Stimulated activated CD4-positive, alpha-beta T cell treated with anti-CD3 and anti-CD28 coated beads, Interleukin-12 subunit alpha, Interleukin-12 subunit beta, amount 100 ng/mL, for 48 hours (primary cell): ENCODE data around the gene MAPKAPK2.

ENCODE experiments used
- DNase-seq, 3 donors: peaks; one replicate each; pipeline ENCODE4 v3.0.0-alpha.2; 2020; ENCODE audit warnings: low read depth in 2 of 3, low spot score in 1 of 3

MAPKAPK2 gene

DNA sequence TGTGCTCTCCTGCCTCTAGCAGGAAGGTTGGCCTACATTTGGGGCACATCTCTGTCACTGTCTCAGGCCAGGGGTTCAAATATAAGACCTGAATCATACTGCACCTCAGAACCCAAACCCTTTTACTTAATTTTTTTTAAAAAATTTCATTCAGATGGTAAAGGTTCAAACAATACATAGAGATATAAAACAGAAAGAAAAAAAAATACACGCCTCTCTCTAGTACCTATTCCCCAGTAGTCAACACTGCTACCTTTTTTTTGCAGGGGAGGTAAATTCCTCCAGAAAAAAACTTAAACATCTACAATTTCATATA, 32.9 kb downstream of the MAPKAPK2 start:
- no peak for DNase-seq

DNA sequence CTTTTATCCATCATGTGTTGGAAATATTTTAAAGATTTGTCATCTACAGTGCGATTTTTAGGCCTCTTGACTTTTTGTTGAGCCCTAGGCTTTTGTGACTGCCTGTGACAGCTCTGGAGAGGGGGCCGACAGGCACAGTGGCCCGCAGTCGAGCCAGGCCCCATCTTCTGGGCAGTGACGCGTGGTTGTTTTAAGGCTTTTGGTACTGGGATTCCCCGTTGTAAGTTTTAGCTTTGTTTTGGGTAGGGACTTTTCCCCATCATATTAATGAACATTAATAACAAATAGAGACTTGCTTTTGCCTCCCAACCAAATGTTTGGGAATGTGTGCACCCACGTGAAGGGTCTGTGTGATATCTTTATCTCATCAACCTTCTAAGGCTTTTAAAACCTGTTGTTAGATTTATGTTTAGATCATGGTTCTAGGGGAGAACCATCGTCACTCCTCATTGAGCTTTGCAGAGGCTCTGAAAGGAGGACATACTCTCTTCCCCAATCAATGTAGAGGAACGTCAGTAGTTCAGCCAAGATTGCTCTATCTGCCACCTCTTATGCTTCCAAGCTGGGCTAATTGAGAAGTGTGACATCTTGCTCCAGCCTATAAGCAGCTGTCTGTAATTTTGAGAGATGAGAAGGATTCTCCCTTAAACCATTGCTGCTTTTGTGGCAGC, 34.6 kb downstream of the MAPKAPK2 start:
- DNase-seq = no peak

DNA sequence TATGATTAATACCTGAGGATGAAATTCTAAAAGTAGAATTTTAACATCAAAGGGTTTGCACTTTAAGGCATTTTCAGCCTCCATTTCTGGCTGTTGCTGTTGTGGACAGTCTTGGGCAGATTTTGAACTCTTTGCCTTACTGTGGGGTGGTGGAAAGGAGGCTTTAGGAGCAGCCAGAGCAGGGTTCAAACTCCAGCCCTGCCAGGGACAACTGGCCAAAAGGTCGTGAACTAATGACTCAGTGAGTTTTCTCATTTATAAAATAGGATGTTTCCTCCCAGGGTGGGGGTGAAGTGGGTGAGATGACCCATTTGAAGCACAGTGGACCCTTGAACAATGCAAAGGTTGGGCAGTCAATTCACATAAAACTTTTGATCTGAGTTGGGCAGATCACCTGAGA, 36.7 kb downstream of the MAPKAPK2 start:
- no peak for DNase-seq

DNA sequence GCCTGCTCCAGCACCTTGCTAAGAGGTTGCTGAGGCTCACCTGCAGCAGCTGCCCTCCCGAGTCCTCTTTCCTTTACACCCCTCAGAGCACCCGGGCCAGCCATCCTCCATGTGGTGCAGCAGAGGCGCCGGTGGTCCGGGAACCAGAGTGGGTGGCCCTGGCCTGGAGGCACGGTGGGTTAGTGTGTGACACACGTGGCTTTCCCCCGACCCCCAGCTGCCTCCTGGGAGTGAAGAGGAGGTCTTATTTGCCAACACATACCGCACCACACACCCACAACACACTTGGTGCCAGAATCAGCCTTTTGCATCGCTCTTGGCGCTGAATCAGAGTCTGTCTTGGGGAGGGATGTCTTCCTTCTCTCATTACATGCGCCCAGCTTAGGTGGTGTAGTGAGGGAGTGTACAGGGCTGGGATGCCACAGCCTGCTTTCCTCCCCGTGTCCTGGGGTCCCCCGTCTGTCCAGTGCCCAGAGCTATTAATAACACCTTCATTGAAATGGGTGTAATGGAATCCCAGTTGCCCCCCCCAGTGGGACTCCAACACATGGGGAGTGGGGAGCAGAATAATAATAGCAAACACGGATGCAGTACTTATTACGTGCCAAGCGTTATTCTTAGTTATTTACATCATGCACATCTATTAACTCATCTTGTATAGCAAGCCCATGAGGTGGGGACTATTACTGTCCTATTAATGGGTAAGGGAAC, 38.2 kb downstream of the MAPKAPK2 start:
- DNase-seq = no peak

DNA sequence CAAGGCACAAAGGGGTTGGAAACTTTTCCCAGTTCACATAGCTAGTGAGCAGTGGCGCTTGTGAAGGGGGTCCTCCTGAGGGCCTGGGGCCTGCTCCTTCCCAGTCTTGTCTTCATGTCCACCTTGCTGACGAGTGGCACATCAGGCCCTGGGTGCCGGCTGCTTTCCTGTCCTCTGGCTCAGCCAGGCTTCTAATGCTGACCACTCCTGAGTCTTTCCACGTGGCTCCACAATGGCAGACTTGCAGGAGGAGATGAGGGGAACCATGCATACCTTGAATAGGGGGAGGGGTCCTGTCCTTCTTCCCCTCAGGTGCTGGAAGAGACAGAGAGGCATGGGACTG, 38.7 kb downstream of the MAPKAPK2 start:
- no peak for DNase-seq

DNA sequence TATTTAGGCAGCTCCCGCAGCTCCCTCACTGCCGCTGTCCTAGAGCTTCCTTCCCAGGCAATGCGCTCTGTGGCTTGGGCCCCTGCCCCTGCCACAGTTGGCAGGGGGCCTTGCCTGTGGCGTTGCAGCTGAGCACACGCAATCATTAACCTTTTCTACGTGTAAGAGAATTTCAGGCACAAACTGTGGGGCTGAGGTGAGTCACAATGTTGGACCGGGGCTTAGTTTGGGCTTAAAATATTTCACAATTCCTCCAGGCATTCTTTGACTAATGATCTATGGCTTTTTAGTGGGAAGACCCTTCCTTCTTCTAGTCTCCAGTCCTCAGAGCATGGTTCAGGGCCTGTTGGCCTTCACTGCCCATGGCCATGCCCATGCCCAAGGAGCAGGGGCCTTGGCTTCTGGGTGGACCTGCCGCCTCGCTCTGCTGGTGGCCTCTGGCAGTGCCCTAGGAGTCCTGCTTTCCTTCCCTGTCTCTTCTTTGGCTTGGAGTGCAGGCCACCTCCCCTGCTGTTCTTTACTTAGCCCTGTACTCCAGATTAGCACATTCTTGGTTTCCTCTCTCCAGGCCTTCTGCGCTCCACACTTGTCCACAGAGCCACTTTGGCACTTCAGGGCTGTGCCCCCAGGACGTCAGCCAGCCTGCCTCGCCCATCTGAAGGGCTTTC, 39.2 kb downstream of the MAPKAPK2 start:
- DNase-seq = no peak

DNA sequence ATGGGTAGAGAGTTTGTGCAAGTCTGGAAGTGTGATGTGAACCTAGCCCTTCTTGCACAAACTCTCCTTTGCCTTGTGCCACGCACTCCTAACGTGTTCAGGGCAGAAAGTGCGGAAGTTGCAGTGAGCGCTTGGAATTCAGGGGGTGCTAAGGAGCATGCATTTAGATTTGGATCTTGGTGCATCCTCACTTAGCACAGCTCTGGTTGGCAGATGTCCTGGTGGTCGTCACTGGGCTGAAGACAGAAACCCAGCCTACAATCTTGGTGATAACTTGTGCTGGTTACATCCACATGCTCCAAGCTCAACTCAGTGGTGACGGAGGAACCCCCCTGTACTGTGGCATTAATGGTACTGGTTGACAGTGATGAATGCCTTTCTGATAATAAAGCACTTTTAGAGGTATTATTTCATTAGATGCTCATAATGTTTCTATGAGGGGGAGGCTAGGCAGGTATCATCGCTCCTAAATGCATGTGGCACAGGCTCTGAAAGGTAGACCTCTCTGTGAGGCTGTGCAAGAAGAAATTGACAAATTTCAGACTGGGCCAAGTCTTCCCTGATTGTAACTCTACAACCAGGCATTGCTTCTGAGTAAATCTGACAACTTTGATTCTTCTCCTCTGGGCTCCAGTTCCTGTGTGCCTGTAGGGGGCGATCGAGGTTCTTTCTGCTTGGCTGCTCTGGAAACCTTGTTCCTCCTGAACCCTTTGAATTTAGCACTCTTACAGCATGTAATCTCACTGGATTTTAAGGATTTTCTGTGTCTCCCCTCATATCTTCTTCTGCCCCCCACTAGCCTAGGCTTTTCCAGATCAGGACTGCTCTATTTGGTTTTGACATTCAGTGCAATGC, 40.6 kb downstream of the MAPKAPK2 start:
- DNase-seq = peak; percentile 25 to 65 (median 53)

DNA sequence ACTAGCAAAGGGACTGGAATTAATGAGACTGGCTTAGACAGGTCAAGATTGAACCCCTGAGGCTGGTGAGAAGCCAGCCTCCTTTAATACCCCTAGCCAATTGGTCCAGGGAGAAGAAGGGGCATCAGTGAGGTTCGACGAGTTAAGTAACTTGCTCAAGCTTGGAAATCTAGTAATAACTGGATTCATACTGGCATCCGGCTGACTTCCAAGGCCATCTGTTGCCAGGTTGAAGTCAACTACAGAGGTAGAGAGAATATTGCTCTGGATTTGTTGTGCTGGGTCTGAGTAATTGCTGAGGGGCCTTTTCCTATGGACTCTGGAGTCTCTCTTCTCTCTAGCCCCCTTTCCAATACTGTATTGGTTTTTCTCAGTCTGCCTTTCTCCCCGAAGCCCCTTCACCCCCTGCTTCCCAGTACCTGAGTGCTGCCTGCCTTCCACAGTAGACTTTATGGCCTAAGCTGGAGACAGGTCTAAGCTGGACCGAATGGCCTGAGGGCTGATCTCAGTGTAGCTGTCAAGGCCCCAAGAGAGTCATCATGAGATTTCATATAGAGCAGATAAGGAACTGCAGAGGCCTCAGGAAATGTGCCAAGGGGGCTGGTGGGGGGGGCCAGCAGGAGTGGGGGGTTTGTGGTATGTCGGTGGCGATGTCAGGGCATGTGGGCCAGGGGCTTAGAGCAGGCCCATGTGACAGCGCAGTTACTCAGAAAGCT, 43.4 kb downstream of the MAPKAPK2 start:
- DNase-seq = no peak

DNA sequence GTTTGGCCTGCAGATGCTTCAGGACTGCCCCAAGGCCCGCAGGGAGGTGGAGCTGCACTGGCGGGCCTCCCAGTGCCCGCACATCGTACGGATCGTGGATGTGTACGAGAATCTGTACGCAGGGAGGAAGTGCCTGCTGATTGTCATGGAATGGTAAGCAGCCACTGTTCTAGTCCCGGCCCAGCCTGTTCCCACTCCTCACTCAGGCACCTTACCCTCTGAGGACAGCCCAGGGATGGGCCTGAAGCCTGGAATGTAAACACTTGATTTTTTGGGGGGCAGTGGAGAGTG, 43.9 kb downstream of the MAPKAPK2 start:
- no peak for DNase-seq

DNA sequence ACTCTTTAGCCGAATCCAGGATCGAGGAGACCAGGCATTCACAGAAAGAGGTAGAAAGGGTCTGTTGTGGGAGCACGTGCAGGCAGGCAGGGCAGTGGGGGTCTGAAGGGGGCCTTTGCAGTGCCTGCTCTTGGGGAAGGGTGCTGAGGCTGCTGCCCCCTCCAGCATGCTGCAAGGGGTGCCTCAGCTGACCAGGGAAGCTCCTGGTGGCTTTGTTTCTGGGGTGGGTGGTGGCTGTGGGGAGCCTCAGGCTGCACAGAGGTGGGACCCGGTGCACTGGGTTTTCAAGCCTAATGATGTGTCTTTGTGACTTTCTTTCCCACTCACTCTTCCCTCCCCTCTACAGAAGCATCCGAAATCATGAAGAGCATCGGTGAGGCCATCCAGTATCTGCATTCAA, 44.3 kb downstream of the MAPKAPK2 start:
- no peak for DNase-seq

DNA sequence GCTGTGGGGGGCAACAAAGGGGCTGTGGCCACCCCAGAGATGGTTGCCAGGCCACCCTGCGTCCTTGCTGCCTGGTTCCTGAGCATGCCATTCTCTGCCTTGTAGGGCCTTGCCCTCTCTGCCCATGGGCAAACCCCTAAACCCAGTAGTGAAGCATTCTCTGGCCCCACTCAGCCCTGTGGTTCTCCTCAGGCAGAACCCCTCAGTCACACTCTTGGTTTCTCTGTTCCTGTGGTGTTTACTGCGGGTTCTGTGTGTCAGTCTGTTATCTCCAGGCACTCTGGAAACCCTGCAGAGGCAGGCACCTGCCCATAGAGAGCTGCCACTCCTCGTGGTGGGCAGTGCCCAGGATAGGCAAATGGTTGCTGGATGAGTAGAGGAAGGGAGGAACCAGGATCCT, 44.8 kb downstream of the MAPKAPK2 start:
- no peak for DNase-seq

DNA sequence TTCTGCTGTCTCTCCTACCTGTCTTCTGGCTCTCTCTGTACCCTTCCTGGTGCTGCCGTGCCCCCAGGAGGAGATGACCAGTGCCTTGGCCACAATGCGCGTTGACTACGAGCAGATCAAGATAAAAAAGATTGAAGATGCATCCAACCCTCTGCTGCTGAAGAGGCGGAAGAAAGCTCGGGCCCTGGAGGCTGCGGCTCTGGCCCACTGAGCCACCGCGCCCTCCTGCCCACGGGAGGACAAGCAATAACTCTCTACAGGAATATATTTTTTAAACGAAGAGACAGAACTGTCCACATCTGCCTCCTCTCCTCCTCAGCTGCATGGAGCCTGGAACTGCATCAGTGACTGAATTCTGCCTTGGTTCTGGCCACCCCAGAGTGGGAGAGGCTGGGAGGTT, 47.8 kb downstream of the MAPKAPK2 start:
- no peak for DNase-seq

DNA sequence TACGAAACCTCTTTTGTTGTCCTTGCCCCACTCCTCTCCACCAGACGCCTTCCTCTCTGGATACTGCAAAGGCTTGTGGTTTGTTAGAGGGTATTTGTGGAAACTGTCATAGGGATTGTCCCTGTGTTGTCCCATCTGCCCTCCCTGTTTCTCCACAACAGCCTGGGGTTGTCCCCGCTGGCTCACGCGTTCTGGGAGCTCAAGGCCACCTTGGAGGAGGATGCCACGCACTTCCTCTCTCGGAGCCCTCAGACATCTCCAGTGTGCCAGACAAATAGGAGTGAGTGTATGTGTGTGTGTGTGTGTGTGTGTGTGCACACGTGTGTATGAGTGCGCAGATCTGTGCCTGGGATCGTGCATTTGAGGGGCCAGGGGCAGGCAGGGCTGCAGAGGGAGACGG, 48.3 kb downstream of the MAPKAPK2 start:
- DNase-seq = no peak

DNA sequence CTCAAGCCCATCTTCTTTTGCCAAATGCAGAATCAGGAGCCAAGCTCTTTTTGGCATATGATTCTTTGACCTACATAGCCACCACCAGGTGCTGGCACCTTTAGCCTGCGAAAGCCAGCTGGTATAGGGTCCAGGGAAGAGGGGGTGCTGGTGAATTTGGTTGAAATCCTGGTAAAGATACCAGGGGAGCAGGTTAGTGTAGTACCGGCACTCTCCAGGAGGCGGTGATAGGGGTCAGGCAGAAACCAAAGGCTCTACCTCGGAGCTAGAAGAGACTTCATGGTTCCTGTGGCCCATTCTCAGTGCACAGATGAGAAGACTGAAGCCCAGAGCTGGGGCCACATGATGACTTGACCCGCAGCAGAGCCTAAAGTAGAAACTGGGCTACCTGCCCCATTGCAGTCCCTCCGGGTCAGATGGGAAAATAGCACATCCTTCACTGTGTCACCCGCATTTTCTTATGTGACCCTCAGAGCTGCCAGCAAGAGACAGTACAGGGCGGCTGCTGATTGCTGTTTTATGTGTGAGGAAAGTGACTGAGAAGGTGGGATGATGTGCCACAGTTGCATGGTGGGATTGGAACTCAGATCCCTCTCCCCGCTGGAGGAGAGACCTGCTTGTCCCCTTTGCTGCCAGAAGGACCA, 49.9 kb downstream of the MAPKAPK2 start:
- DNase-seq = peak; percentile 50 to 84 (median 73)

DNA sequence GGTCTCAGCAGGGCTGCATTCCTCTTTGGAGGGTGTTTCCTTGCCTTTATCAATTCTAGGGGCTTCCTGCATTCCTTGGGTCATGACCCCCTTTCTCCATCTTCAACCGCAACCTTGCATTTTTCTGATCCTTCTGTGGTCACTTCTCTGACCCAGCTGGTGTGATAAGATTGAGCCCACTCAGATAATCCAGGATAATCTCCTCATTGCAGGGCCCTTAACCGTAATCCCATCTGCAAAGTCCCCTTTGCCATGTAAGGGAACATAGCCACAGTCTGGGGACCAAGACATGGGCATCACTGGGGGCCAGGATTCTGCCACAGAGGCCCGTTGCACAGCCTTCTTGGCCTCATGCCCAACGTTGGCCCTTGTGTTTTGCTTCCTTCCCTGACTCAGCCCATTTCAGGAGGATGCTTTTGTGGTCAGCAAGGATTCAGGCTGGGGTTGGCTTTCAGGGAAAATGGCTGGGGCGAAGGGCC, 50.9 kb downstream of the MAPKAPK2 start:
- DNase-seq = no peak

DNA sequence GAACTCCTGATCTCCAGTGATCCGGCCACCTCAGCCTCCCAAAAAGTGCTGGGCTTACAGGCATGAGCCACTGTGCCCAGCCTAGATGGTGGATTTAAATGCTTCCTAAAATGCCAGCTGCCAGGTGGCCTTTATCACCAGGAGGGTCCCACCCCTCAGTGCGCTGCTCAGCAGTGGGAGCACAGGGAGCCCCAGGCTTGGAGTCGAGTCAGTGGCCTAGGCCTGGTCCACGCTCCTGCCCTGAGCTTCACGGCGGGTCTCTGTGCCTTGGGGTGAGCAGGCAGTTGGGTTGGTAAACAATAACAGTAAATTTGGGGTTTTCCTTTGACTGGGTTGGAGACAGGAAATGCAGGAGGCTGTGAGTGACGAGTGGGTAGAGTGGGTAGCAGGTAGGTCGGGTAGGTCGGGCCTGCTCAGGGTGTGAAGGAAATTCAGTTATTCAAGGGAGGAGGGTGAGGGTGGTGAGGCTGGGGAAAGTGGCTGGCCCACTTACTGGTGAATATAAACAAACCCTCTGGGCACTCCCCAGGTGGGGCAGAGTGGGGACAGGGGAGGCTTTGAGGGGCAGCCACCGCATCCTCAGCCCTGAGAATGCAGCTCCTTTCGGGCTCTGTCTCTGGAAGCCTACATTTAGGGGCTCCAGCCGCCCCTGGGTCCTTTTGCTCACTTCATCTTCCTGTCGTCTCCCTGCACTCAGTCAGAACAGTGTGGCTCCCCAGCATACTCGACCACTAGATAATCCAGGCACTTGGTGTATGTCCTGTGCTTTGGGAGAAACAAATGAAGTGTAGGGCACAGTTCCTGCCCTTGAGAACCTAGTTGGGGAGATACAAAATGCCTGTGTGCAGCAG, 52.4 kb downstream of the MAPKAPK2 start:
- no peak for DNase-seq

DNA sequence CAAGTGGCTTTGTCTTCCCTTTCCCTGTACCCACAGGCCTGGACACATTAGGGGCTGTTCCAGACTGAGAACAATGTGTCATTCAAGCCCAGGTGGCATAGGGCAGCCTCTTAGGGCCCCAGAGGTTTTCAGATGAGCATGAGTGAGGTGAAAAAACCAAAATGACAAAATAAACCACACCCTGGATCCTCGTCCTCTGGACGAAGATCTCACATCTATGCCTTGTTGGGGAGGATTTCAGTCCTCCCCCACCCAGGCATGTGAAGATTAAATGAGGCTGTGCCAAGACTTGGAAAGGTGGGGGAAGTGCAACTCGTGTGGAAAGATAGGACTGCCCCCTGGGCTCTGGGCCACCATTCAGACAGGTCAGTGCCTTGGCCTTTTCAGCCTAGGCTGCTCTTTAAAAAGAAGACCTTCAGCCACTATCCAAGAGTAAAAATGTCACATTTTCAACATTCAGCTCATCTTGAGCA, 53.1 kb downstream of the MAPKAPK2 start:
- no peak for DNase-seq

DNA sequence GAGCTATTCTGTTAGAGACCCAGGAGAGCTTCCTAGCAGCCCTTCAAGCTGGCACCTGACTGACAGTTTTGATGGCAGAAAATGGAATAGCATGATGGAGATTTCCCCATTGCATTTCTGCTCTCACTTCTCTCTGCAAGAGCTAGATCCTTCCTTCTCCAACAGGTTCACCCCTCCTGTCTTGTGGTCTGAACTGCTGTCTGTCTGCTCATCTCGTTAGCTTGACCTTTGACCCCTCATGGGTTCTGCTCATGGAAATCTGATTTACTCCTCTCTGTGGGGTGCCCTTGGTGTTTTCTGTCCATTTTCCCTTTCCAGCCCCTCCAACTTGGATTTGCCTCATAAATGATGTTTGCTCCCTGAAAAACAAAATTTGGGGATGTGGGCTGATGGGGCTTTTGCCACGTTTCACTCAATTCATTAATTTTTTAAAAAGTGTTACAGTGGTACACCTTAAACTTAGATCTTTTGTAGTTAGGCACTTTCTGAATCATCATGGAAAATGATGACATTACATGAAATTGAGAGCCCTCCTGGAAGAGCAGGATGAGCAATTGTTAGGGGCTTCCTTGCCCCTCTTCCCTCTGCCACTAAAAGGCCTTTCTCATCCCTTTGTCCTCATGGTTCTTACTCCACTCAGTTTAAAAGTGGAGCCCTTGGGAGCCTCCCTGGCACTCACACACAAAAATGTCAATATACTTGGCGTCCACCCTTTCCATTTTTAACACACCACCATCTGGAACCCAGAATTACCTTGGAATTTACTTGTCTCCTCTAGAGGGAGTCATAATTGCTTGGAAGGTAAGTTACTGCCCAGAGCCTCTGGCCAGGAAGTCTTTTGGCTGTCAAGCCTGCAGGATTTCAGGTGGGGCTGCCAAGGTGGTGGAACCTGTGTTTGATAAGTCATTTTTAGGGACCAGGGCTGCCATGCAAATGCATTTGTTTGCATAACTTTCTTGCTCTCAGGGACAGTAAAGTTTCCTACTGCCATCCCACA, 54.0 kb downstream of the MAPKAPK2 start:
- DNase-seq = no peak
